Left cardiac atrium (tissue), 4 donors: ENCODE measurements around the gene ANXA4. TPM values are rescaled to one million over a fixed set of nuclear protein-coding genes. Genes with fewer than 3 reads are reported as not detected.
"Not testable (repeated sequence)": the region's sequence is repeated elsewhere in the genome, so short reads cannot be mapped to it uniquely, and the experiment has no call there.

Experiments used
- ATAC-seq, 2 donors: fragments of 200-7000 bp; cut with Tn5 transposase; one replicate each; pipeline ENCODE4 v1.9.1; 2020; ENCODE audit warnings: mild to moderate bottlenecking in 2 of 2, moderate library complexity in 2 of 2
- DNase-seq: peaks from one replicate; pipeline ENCODE4 v3.0.0-alpha.2; 2020
- intact Hi-C, 2 donors: fragments of 100-400 bp; cut with DNase I; formaldehyde crosslinking; loops; one replicate each; pipeline versions ENCODE4 v1.14.1 to v1.15.1; 2022 to 2023
- total RNA-seq, 2 donors: library from RNA; stranded (reverse); fragmentation: NEBNext Ultra II Directional; extraction: Animal tissue kit (Norgen Biotek cat#: 25700); gene quantifications; one replicate each; pipeline ENCODE4 v1.2.1, GENCODE V29; 2021
- donor health status: DM: no; HTN: yes; CAD: no.
- donor health status: DM: no; HTN: yes; CAD: no; lungs with severe emphysema.
- donor health status: DM: yes; HTN: yes; CAD: no.
- donor health status: Dilated cardiomyopathy.

Gene ANXA4
- total RNA-seq, 2 donors from 2014 or later, result 41.3 to 50.4 TPM

DNA sequence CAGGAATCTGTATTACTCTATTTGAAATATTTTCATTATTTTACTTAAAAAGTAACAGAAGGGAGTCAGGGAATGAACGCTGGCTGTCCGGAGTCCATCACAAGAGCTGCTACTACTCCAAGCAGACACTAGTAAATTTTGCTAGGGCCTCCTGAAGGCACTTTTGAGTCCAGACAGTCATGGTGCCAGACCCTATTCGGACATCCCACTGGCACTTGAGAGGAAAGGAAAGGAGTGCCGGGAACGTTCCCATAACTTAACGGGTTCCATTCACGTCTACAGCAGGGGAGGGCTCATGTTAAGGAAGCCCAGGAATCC lies 87.0 kb downstream of the ANXA4 start:
- DNase-seq (no peak), ATAC-seq (no peak)

DNA sequence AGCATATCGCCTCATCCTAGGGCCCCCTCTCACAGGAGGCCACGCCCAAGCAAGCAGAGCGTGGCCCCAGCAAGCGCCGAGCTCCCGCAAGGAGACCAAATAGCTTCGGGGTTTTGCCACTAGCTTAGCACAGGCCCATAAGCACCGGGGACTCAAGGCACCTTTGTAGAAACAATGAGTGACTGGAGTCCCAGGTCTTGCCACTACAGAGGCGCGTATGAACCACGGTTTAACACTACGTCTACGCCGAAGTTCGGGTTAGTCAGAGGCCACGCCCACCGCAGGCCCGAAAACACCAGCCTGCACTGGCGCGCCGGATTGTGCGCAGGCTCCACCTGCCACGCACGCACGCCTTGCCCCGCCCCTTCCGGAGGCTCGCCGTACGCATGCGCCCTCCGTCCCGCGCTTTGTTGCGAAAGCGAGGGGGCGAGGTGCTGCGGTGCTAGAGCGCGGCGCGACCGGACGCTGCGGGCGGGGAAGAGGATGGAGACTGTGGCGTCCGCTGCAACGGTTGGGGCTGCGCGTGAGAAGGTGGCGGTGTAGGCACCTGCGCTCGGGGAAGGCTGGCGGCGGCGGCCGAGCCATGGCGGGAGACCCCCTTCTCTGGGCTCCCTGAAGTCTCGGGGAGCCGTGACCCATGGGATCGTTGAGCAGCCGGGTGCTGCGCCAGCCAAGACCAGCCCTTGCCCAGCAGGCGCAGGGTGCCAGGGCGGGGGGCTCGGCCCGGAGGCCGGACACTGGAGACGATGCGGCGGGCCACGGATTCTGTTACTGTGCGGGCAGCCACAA lies 87.5 kb downstream of the ANXA4 start, which contains the start of gene GMCL1:
TSS of gene GMCL1 (plus strand) at position 405 of the 789 bp plus-strand sequence. CDS start at position 638, 233 bp downstream.
- intact Hi-C loops, result no loop called here
- ATAC-seq (peak; percentile 98 to 99), DNase-seq (peak; percentile 98)

More for the DNA sequence above, 87.0 kb downstream of the ANXA4 start:
- intact Hi-C loops, result no loop called here

DNA sequence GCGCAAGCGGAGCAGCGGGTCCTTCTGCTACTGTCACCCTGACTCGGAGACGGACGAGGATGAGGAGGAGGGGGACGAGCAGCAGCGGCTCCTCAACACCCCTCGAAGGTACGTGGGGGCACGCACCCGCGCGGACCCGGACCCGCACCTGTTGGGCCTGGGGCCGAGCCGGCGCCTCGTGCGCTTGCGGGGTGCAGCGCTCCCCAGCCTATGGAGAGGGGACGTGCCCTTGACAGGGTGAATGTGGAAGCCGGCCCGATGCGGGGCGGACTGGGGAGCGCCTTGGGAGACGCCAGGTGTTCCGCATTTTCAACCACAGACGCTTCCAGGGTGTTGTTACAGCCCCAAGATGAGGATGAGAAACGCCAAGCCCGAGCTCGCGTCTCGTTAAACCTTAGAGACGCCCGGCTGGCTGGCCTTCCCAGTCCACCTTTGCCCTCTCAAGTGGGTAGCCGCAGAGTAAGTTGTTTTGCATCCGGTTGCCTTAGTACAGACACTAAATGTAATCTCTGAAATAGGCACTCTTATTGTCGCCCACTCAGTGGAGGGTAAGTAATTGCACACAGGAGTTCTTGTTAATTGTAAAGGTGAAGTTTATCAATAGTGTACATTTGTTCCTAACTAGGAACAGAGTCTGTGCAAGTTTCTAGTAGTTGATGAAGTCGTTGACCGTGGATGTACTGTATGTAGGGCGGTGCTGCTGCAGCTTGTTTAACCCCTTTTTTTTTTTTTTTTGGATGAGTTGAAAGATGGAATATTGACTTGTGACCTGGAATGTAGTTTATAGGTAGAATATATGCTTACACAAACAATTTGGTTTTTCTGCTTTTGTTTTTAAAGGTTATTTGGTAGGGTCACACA lies 88.3 kb downstream of the ANXA4 start:
- DNase-seq (peak; percentile 45), ATAC-seq (peak; percentile 14 to 43)
- intact Hi-C loops, result no loop called here

DNA sequence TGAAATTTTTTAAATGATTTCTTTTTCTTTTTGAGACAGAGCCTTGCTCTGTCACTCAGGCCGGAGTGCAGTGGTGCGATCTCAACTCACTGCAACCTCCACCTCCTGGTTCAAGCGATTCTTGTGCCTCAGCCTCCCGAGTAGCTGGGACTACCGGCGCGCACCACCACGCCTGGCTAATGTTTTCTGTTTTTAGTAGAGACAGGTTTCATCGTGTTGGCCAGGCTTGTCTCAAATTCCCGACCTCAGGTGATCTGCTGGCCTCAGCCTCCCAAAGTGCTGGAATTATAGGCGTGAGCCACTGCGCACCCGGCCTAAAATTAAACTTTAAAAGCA lies 88.9 kb downstream of the ANXA4 start:
- intact Hi-C loops, ATAC-seq, DNase-seq: not testable (repeated sequence)

DNA sequence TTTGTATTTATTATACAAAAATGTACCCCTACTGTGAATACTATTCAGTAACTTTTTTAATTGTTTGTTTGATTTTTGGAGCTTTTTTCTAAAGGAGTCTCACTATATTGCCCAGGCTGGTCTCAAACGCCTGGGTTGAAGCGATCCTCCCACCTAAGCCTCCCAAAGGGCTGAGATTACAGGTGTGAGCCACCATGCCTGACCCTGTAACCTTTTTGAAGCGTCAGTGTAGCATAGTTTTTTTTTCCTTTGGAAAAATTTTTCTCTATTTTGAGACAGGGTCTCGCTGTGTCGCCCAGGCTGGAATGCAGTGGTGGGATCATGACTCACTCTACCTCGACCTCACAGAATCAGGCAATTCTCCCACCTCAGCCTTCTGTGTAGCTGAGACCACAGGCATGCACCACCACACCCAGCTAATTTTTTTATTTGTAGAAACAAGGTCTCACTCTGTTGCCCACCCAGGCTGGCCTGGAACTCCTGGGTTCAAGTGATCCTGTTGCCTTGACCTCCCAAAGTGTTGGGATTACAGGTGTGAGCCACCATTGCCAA lies 89.5 kb downstream of the ANXA4 start:
- no peak for ATAC-seq
- DNase-seq, result no peak
- intact Hi-C loops, result no loop called here

DNA sequence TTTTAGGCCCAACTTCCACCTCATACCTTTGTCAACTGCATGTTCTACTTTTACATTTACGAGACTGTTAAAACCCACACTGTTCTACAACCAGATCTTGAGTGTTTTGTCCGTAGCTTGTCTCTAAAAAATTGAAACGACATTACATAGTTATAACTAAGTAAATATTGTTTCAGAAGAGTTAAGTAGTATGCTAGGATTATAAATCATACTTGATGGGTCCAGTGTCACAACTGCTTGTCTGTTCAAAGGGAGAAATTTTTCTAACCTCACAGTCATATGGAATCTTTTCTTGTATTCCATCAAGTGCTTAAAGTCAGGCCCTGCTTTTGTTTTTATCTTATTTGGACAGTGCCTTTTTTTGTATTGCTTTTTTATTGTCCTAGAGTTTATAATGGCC lies 91.8 kb downstream of the ANXA4 start:
- DNase-seq (no peak), ATAC-seq (no peak)
- intact Hi-C loops, result no loop called here

DNA sequence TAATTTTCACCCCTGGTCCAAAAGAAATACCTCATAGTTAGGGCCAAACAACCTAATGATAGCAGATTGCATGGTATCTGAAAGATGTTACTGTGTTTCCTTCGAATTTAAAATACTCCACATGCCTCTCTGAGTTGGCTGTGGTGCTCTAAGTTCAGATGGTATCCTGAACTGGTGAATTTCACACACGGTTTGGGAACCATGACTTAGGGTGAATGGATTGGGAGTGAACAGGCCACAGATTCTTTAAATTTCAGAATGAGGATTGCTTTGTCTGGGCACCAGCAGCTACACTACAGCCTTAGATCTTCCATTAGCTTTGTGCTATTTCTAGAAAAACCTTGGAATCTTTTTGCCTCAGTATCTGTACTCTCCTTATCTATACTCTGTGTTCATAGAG lies 93.7 kb downstream of the ANXA4 start:
- no peak for DNase-seq
- ATAC-seq, result no peak
- intact Hi-C loops, result no loop called here

DNA sequence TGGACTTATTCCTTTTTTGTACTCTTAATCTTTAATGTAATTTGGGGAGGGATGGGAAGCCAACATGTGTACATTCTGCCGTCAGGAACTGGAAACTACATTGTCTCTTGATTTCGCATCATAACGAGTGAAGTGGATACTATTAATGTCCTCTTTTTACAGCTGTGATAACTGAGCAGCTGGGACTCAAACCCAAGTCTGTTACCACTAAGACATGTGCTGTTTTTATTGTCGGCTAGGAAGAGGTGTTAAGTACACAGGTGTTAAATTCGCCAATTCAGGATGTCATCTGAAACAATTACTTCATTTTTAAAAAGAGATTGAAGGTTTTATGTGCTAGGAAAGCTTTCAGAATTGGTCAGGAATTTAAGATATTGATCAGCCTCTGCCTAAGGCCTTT lies 94.4 kb downstream of the ANXA4 start:
- ATAC-seq, result no peak
- intact Hi-C loops, result no loop called here
- DNase-seq, result no peak

DNA sequence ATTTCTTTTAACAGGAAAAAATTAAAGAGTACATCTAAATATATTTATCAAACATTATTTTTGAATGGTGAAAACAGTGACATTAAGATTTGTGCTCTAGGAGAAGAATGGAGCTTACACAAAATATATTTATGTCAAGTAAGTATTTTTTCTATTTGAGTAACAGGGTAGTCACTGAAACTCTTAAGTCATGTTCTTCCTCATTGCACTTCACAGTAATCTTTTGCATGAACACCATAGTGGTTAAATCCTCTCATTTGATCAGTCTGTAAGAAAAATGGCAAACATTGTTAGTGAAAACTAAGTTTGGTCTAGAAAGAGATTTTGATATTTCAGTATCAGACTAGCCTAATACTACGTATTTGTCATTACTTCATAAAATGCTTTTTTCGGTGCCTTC lies 95.6 kb downstream of the ANXA4 start:
- intact Hi-C loops, result no loop called here
- ATAC-seq (no peak), DNase-seq (no peak)

DNA sequence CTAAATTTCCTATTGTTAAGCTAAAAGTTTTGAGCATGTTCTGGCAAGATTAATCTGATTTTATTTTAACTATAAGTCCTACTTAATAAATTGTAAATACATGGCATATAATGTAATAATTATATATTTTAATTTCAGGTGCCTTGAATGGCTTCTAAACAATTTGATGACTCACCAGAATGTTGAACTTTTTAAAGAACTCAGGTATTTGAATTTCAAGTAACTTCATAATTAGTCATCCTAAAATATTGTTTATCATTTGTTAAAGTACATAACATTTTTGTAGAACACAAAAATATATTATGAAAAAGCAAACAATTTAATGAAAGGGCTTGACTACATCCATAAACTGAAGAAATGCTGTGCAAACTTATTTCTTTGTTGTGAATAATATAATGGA lies 102.1 kb downstream of the ANXA4 start:
- ATAC-seq (no peak), DNase-seq (no peak)
- intact Hi-C loops, result no loop called here

DNA sequence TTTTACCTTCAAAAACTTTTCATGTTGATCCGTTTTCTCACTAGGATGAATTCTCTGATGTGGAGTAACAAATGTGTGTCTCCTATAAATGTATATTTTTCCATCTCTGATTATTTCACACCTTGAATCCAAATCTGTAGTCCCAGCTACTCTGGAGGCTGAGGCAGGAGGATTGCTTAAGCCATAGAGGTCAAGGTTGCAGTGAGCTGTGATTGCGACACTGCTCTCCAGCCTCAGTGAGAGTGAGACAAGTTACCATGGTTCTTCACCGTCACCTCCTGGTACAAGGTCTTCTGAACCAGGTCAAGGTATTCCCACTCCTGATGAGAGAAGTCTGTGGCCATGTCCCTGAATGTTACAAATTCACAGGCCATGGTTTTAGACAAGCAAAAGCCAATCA lies 102.6 kb downstream of the ANXA4 start:
- DNase-seq (no peak), ATAC-seq (no peak)
- intact Hi-C loops, result no loop called here

DNA sequence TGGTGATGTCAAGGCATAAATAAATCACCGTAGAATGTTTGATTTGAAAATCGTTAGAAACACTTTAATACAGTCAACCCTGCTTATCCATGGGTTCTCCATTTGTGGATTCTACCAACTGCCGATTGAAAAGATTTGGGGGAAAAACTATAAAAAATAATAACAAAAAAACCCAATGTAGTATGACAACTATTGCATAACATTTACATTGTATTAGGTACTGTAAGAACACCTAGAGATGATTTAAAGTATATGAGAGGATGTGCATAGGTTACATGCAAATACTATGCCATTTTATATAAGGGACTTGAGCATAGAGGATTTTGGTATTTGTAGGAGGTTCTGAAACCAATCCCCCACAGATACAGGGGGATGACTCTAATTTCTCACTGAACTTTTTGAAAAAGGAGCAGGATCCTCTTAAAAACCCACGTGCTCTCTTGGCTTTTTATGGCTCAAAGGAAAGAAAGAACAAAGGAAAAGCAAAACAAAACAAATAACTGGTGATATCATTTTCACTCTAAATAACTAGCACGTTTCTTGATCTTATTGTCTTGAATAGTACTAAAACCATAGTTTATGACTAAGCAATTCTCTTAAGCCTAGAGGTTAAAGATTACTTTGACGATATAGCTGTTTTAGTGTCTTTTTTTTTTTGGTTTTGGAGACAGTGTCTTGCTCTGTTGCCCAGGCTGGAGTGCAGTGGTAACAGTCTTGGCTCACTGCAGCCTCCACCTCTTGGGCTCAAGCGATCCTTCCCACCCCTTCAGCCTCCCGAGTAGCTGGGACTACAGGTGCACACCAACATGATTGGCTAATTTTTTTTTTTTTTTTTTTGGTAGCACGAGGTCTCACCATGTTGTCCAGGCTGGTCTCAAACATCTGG lies 104.5 kb downstream of the ANXA4 start:
- ATAC-seq, result no peak
- intact Hi-C loops, result no loop called here
- DNase-seq, result no peak

DNA sequence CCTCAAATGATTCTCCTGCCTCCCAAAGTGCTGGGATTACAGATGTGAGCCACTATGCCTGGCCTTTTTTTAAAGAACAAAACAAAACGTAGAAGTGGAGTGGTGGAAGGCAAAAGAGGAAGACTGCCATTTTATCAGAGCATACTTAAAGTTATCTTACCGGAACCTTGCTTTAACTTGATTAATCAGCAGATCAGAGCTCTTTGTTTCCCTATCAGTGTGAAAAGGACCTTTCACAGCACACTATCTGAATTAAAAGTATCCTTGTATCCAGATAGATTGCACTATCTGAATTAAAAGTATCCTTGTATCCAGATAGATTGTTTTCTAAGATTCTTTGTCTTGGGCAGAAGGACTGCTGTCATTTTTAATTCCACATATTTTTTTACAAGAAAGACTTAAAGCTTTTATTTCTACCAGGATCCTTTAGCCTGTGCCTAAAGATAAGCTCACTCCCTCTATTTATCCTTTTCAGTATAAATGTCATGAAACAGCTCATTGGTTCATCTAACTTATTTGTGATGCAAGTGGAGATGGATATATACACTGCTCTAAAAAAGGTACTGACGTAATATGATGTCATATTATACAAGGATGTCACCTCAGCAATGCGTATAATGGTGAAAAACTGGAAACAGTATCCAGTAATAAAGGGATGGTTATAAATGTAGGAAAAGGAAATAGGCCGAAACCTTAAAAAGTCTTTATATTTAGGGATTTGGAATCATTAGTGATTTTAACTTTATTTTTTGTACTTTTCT lies 105.3 kb downstream of the ANXA4 start:
- ATAC-seq, result no peak

DNA sequence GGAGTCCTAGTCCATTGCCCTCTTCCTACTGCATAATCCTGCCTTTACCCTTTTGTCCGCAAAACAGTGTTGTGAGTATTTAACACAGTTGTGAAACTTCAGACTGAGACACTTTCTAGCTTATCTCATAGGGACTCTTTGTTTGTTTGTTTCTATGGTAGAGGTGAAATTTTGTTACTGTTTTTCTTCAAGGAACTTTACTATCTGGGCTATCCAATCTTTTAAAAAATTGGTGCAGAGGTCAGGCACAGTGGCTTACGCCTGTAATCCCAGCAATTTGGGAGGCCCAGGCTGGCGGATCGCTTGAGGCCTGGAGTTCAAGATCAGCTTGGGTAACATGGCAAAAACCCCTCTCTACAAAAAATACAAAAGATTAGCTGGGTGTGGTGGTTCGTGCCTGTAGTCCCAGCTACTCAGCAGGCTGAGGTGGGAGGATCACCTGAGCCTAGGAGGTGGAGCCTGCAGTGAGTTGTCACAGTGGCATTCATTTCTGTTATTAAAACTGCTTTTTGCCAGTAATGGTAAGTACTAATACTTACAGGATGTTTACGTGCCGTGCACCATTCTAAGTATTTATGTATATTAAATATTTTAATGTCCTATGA lies 106.4 kb downstream of the ANXA4 start:
- intact Hi-C loops, result no loop called here
- DNase-seq, result no peak
- no peak for ATAC-seq

More for the DNA sequence above, 105.3 kb downstream of the ANXA4 start:
- intact Hi-C loops, result no loop called here
- DNase-seq, result no peak

DNA sequence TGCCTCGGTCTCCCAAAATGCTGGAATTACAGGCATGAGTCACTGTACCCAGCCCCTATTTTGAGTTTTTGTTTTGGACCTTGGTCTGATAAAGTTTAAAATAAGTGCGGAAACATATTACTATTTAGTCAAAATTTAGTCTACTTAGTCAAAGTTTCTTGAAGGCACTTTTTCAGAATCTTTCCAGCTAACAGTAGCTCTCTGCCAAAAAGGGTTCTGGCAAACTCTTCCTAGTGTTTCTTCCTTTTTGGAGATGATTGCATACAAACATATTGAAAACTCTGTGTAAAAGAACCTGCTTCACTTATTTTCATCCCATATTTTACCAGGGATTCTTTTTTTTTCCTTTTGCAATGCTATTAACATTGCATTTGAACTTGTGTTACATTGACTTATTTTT lies 116.3 kb downstream of the ANXA4 start:
- intact Hi-C loops, result no loop called here
- ATAC-seq (no peak), DNase-seq (no peak)

DNA sequence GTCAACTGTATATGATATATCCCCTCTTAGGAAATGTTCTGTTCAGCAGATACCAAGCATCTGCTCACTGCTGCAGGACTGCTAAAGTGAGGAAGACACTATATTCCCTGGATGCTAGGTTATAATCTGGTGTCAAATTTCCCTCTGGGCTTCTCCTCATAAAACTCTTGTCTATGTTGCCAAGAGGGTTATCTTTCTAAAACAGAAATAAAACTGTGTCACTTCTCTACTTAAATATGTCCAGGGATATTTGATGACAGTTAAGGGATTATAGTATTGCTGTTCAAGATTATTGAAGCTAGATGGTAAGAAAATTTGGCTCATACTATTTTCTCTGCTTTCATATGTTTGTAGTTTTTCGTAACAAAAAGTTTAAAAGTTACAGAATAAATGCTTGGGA lies 121.4 kb downstream of the ANXA4 start:
- intact Hi-C loops, result no loop called here
- no peak for DNase-seq

More for the DNA sequence above, 121.4 kb downstream of the ANXA4 start:
- ATAC-seq, result no peak
